Esophagus muscularis mucosa (tissue), 4 donors: ENCODE results near the gene GALNT2. TPM values are rescaled to one million over a fixed set of nuclear protein-coding genes. Genes with fewer than 3 reads are reported as not detected.

Experiments used
- DNase-seq: peaks from one replicate; pipeline ENCODE4 v3.0.0-alpha.2; 2017; ENCODE audit errors: extremely low spot score
- H3K27ac ChIP-seq, 4 donors: fragments of 200-600 bp; sonication (generic); replicated peaks in 1 of 4; 1 replicate in 3 of 4; 2 replicates in 1 of 4; pipeline ENCODE4 v1.5.1; 2016 to 2019; ENCODE audit warnings: mild to moderate bottlenecking in 1 of 4
- H3K27me3 ChIP-seq, 4 donors: fragments of 200-600 bp; sonication (generic); one replicate each; pipeline versions ENCODE4 v1.5.1 to v1.6.0; 2016 to 2019
- H3K36me3 ChIP-seq, 4 donors: fragments of 200-600 bp; sonication (generic); one replicate each; pipeline ENCODE4 v1.5.1; 2016 to 2019
- H3K4me1 ChIP-seq, 4 donors: fragments of 200-600 bp; sonication (generic); one replicate each; pipeline ENCODE4 v1.5.1; 2016 to 2019
- H3K4me3 ChIP-seq, 4 donors: fragments of 200-600 bp; sonication (generic); 1 replicate in 2 of 4; 2 replicates in 2 of 4; pipeline ENCODE4 v1.5.1; 2016 to 2019; ENCODE audit warnings: mild to moderate bottlenecking in 4 of 4, moderate library complexity in 1 of 4
- H3K9me3 ChIP-seq, 4 donors: fragments of 200-600 bp; sonication (generic); 1 replicate in 3 of 4; 2 replicates in 1 of 4; pipeline ENCODE4 v1.5.1; 2016 to 2019
- EP300 ChIP-seq: sonication (generic); formaldehyde crosslinking; IDR thresholded peaks from one replicate; pipeline ENCODE4 v1.6.1; 2017; ENCODE audit warnings: antibody characterized with exemption
- POLR2A ChIP-seq: fragments of 450-650 bp; IDR thresholded peaks from one replicate; pipeline ENCODE4 v1.6.1; 2017; ENCODE audit warnings: antibody characterized with exemption, moderate library complexity, mild to moderate bottlenecking, low read depth
- POLR2AphosphoS5 ChIP-seq, 2 donors: sonication (generic); formaldehyde crosslinking; IDR thresholded peaks; one replicate each; pipeline ENCODE4 v1.6.1; 2017; ENCODE audit warnings: antibody characterized with exemption in 2 of 2
- WGBS: methylation state at CpG from one replicate; pipeline ENCODE4 v1.1.5; 2018; 5-methylcytosine and 5-hydroxymethylcytosine counted together
- intact Hi-C: fragments of 100-400 bp; cut with DNase I; formaldehyde crosslinking; loops from one replicate; pipeline ENCODE4 v1.15.1; 2023
- total RNA-seq, 4 donors: library from RNA; depleted of rRNA; stranded (reverse); fragments of >200 nt; gene quantifications; one replicate each; pipeline versions ENCODE4 v1.1.0 to v1.2.1, GENCODE V29; 2016
- TF ChIP-seq, protein P1 (sequence below), 3 experiments: fragments of 200-600 bp in 2 of 3; fragments of 450-650 bp in 1 of 3; sonication (generic) in 2 of 3; IDR thresholded peaks; one replicate each; pipeline ENCODE4 v1.5.1; 2017 to 2019; ENCODE audit warnings: antibody characterized with exemption in 3 of 3, mild to moderate bottlenecking in 2 of 3, moderate library complexity in 1 of 3

Gene GALNT2
- total RNA-seq, 4 donors from 2014 or later, result 89.6 to 145 (median 129) TPM

DNA sequence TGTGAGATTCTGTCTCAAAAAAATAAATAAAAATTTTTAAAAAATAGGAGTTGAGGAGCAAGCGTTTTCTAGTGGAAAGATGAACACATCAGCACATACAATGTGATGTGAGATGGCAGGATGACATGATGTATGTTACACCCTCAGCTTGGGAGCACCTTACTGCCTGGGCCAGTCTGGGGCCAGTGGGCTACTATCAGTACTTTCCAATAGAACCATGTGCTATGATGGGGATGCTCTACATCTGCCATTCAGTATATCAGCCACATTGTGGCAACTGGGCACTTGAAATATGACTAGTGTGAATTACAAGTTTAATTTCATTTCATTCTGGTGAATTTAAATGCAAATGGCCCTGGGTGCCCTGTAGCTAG, 203.1 kb downstream of the GALNT2 start:
- peak overlapping the region in 3 of 4 donors; percentile 7 to 57 (median 38) for H3K27ac ChIP-seq
- peaks cover 10 to 71% (median 52%) of the 10 kb centered on the region in 4 donors for H3K36me3 ChIP-seq
- H3K4me1 ChIP-seq, result peaks cover 19 to 42% (median 40%) of the 10 kb centered on the region in 4 donors
- 87% methylated on average over 1 of the region's 1 CpG for WGBS
- intact Hi-C loops, result no loop called here
- no peaks in the 10 kb centered on the region for H3K9me3 ChIP-seq
- TF ChIP-seq EP300, result no peak
- TF ChIP-seq POLR2A, result no peak
- TF ChIP-seq POLR2AphosphoS5 (IDR thresholded peaks at IDR 0.05), result no peak
- TF ChIP-seq, protein P1, sequence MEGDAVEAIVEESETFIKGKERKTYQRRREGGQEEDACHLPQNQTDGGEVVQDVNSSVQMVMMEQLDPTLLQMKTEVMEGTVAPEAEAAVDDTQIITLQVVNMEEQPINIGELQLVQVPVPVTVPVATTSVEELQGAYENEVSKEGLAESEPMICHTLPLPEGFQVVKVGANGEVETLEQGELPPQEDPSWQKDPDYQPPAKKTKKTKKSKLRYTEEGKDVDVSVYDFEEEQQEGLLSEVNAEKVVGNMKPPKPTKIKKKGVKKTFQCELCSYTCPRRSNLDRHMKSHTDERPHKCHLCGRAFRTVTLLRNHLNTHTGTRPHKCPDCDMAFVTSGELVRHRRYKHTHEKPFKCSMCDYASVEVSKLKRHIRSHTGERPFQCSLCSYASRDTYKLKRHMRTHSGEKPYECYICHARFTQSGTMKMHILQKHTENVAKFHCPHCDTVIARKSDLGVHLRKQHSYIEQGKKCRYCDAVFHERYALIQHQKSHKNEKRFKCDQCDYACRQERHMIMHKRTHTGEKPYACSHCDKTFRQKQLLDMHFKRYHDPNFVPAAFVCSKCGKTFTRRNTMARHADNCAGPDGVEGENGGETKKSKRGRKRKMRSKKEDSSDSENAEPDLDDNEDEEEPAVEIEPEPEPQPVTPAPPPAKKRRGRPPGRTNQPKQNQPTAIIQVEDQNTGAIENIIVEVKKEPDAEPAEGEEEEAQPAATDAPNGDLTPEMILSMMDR (IDR thresholded peaks at IDR 0.05), result no peak
- no peak for DNase-seq
- no peak overlapping the region for H3K4me3 ChIP-seq
- H3K27me3 ChIP-seq, result no peaks in the 10 kb centered on the region

DNA sequence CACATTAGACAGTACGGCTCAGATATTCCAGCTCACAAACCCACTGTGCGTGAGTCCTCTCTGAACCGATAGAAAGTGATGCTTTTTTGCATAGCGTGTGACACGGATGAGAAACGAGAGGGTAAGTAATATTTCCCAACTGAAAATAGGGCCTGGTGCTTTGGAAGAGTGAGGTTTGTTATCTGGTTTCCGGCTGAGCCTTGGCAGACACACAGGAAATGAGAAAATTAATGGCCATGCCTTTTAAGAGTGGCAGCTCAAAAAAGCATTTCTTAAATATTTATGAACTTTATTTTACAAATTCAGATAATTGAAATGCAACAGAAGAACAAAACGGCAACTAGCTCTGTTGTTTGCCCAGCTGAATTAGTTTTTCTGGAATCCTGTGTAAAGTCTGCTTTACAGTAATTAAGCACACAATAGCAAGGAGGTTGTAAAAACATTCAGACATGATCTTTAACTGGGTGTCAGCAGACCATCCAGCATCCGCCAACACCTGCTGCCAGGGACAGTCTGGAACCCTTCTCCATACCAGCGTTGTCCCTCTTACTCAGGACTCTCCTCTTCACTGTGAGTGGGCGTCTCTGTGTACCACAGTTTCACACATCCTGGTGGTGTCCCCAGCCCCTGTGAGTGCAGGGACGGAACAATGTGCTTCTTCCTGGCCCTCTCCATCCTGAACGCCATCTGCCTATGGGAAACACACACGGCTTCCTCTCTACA, 203.7 kb downstream of the GALNT2 start:
- H3K27me3 ChIP-seq, result no peaks in the 10 kb centered on the region
- no peak overlapping the region for H3K4me3 ChIP-seq
- DNase-seq, result no peak
- no peaks in the 10 kb centered on the region for H3K9me3 ChIP-seq
- intact Hi-C loops, result no loop called here
- peak overlapping the region in 3 of 4 donors; percentile 7 to 57 (median 38) for H3K27ac ChIP-seq
- H3K36me3 ChIP-seq, result peaks cover 4 to 71% (median 49%) of the 10 kb centered on the region in 4 donors
- peaks cover 19 to 42% (median 40%) of the 10 kb centered on the region in 4 donors for H3K4me1 ChIP-seq
- TF ChIP-seq POLR2A (no peak), EP300 (no peak), POLR2AphosphoS5 (IDR thresholded peaks at IDR 0.05) (no peak)
- TF ChIP-seq, protein P1 (IDR thresholded peaks at IDR 0.05), result no peak
- 45% methylated on average over 14 of the region's 14 CpGs for WGBS

DNA sequence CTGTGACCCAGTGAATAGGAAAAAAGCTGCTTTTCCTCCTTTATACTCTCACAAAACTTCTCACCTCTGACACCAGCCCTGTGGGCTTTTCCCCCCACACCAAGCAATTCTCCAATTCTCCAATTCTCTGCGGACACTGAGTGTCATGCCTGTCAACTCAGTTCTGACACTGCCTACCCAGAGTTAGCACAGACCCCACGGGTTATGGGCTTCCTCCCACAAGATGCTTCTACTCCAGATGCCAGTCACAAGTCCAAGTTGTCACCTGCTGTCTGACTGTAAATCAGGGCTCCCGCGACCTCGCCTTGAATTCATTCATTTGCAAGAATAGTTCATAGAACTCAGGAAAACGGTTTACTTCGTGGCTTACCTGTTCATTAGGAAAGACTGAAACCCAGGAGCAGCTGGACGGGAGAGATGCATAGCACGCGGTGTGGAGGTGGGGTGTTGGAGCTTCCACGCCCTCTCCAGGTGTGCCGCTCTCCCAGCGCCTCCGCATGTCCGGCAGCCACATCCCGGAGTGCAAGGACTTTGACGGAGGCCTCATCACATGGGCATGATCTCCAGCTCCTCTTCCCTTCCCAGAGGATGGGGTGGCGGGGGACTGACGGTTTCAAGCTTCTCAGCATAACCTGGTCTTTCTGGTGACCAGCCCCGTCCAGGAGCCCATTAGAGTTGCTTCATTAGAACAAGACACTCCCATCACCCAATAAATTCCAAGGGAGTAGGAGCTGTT, 204.4 kb downstream of the GALNT2 start:
- intact Hi-C loops, result no loop called here
- no peaks in the 10 kb centered on the region for H3K27me3 ChIP-seq
- H3K36me3 ChIP-seq, result peaks cover 6 to 71% (median 49%) of the 10 kb centered on the region in 4 donors
- TF ChIP-seq, protein P1 (IDR thresholded peaks at IDR 0.05), result no peak
- no peak for TF ChIP-seq POLR2AphosphoS5 (IDR thresholded peaks at IDR 0.05)
- no peak for TF ChIP-seq POLR2A
- no peak for TF ChIP-seq EP300
- H3K4me1 ChIP-seq, result peaks cover 19 to 42% (median 37%) of the 10 kb centered on the region in 4 donors
- no peak for DNase-seq
- H3K9me3 ChIP-seq, result no peaks in the 10 kb centered on the region
- peak overlapping the region in 3 of 4 donors; percentile 3 to 57 (median 38) for H3K27ac ChIP-seq
- no peak overlapping the region for H3K4me3 ChIP-seq
- 90% methylated on average over 15 of the region's 20 CpGs for WGBS

DNA sequence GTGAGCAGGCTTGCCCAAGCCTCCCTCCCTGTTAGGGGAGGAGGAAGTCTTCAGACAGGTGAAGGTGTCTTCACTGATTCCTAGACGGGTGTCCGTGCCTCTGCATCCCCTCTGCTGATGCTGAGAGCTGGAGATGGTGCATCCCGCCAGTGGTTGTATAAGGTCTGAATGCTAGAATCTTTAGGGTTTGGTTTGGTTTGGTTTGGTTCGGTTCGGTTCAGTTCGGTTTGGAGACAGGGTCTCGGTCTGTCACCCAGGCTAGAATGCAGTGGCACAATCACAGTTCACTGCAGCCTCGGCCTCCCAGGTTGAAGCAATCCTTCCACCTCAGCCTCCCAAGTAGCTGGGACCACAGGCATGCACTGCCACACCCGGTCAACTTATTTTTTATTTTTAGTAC, 205.5 kb downstream of the GALNT2 start:
- Histone ChIP-seq H3K27me3 (no peaks in the 10 kb centered on the region), H3K36me3 (peaks cover 8 to 71% (median 48%) of the 10 kb centered on the region in 4 donors), H3K4me1 (peaks cover 19 to 40% (median 35%) of the 10 kb centered on the region in 4 donors), H3K27ac (no peak overlapping the region), H3K4me3 (no peak overlapping the region), H3K9me3 (no peaks in the 10 kb centered on the region)
- 94% methylated on average over 9 of the region's 9 CpGs for WGBS
- DNase-seq, result no peak
- TF ChIP-seq EP300, result no peak
- TF ChIP-seq, protein P1 (IDR thresholded peaks at IDR 0.05), result no peak
- no peak for TF ChIP-seq POLR2A
- no peak for TF ChIP-seq POLR2AphosphoS5 (IDR thresholded peaks at IDR 0.05)
- intact Hi-C loops, result no loop called here
